Neural cell (in vitro differentiated cells): ENCODE measurements around the gene STAB1. TPM values are rescaled to one million over a fixed set of nuclear protein-coding genes. Genes with fewer than 3 reads are reported as not detected.

Experiments used
- H2AFZ ChIP-seq: fragments of 200-600, 300-800 bp; sonication (generic), shearing (Covaris generic); 2 replicates; pipeline ENCODE4 v1.6.0; 2014; ENCODE audit warnings: low read depth, mild to moderate bottlenecking, antibody characterized with exemption, low read length, moderate library complexity
- H3F3A ChIP-seq: fragments of 200-600 bp; shearing (Covaris generic); 2 replicates; pipeline ENCODE4 v1.6.1; 2016; ENCODE audit warnings: mild to moderate bottlenecking, moderate library complexity, mixed read lengths, antibody characterized with exemption, low read length; ENCODE audit not compliant: insufficient read depth, poor library complexity, severe bottlenecking
- H3K27ac ChIP-seq: fragments of 200-600, 300-800 bp; sonication (generic), shearing (Covaris generic); 2 replicates; pipeline ENCODE4 v1.5.1; 2014; ENCODE audit warnings: mild to moderate bottlenecking, low read length, moderate library complexity
- H3K27me3 ChIP-seq: fragments of 300-800, 200-600 bp; sonication (generic), shearing (Covaris generic); 2 replicates; pipeline ENCODE4 v1.6.0; 2014; ENCODE audit warnings: mild to moderate bottlenecking, low read depth, low read length, moderate library complexity; ENCODE audit not compliant: insufficient read depth
- H3K36me3 ChIP-seq: fragments of 300-800, 200-600 bp; sonication (generic), shearing (Covaris generic); 2 replicates; pipeline ENCODE4 v1.5.1; 2014; ENCODE audit warnings: mild to moderate bottlenecking, antibody characterized with exemption, low read length, moderate library complexity; ENCODE audit not compliant: insufficient read depth
- H3K4me2 ChIP-seq: fragments of 300-800, 200-600 bp; sonication (generic), shearing (Covaris generic); 2 replicates; pipeline ENCODE4 v1.6.0; 2014; ENCODE audit warnings: mild to moderate bottlenecking, low read length
- H3K4me3 ChIP-seq: fragments of 300-800, 200-600 bp; sonication (generic), shearing (Covaris generic); 2 replicates; pipeline ENCODE4 v1.5.1; 2014; ENCODE audit warnings: mild to moderate bottlenecking, low read length, moderate library complexity
- H3K79me2 ChIP-seq: fragments of 200-600 bp; shearing (Covaris generic); replicated peaks from 2 replicates; pipeline ENCODE4 v1.6.0; 2014; ENCODE audit warnings: mild to moderate bottlenecking, low read length, moderate library complexity; ENCODE audit not compliant: insufficient read depth
- H3K9ac ChIP-seq: fragments of 300-800, 200-600 bp; sonication (generic), shearing (Covaris generic); 2 replicates; pipeline ENCODE4 v1.6.1; 2016; ENCODE audit warnings: mild to moderate bottlenecking, low read length, mixed read lengths
- H3K9me2 ChIP-seq: fragments of 200-600 bp; shearing (Covaris generic); 2 replicates; pipeline ENCODE4 v1.6.1; 2016; ENCODE audit warnings: mild to moderate bottlenecking, low read length, mixed read lengths; ENCODE audit not compliant: insufficient read depth
- H3K9me3 ChIP-seq: fragments of 200-600, 300-800 bp; sonication (generic), shearing (Covaris generic); 2 replicates; pipeline ENCODE4 v1.6.1; 2016; ENCODE audit warnings: mild to moderate bottlenecking, mixed run types, low read length, moderate library complexity, mixed read lengths
- H4K20me1 ChIP-seq: fragments of 200-600 bp; shearing (Covaris generic); 2 replicates; pipeline ENCODE4 v1.6.1; 2016; ENCODE audit warnings: mild to moderate bottlenecking, mixed run types; ENCODE audit not compliant: insufficient read depth
- EP300 ChIP-seq: fragments of 450-650 bp; conservative IDR thresholded peaks from 2 replicates; pipeline ENCODE4 v1.6.1; 2014; ENCODE audit warnings: antibody characterized with exemption, mild to moderate bottlenecking, moderate library complexity; ENCODE audit not compliant: poor library complexity, severe bottlenecking
- EZH2 ChIP-seq: fragments of 200-600, 300-800 bp; shearing (Covaris generic), sonication (generic); IDR thresholded peaks from 2 replicates; pipeline ENCODE4 v1.6.1; 2014; ENCODE audit warnings: antibody characterized with exemption, low read length, borderline replicate concordance, mild to moderate bottlenecking; ENCODE audit not compliant: insufficient read depth, poor library complexity, severe bottlenecking
- MXI1 ChIP-seq: fragments of 450-650 bp; conservative IDR thresholded peaks from 2 replicates; pipeline ENCODE4 v1.6.1; 2014; ENCODE audit warnings: antibody characterized with exemption, mild to moderate bottlenecking; ENCODE audit not compliant: poor library complexity, severe bottlenecking
- POLR2AphosphoS5 ChIP-seq: IDR thresholded peaks from 2 replicates; pipeline ENCODE4 v1.6.1; 2012
- RAD21 ChIP-seq: fragments of 450-650 bp; conservative IDR thresholded peaks from 2 replicates; pipeline ENCODE4 v1.6.1; 2014; ENCODE audit warnings: antibody characterized with exemption, mild to moderate bottlenecking, moderate library complexity
- SMC3 ChIP-seq: fragments of 450-650 bp; conservative IDR thresholded peaks from 2 replicates; pipeline ENCODE4 v1.6.1; 2014; ENCODE audit warnings: antibody characterized with exemption, mild to moderate bottlenecking, moderate library complexity; ENCODE audit not compliant: poor library complexity
- TAF1 ChIP-seq: IDR thresholded peaks from 2 replicates; pipeline ENCODE4 v1.6.1; 2012; ENCODE audit warnings: low read depth
- polyA plus RNA-seq: library from polyadenylated mRNA; depleted of rRNA; stranded (reverse); fragments of >200 nt; gene quantifications from 2 replicates; pipeline ENCODE4 v1.2.3, GENCODE V29; 2014
- TF ChIP-seq, protein P1 (sequence below): IDR thresholded peaks from 2 replicates; pipeline ENCODE4 v1.6.1; 2012; ENCODE audit warnings: borderline replicate concordance
- TF ChIP-seq, protein P2 (sequence below): fragments of 450-650 bp; IDR thresholded peaks from 2 replicates; pipeline ENCODE4 v1.5.1; 2014; ENCODE audit warnings: antibody characterized with exemption, mild to moderate bottlenecking, moderate library complexity; ENCODE audit not compliant: poor library complexity, severe bottlenecking

Gene STAB1
- polyA plus RNA-seq, 1 donor from 2014 or later = 0.28 TPM

DNA sequence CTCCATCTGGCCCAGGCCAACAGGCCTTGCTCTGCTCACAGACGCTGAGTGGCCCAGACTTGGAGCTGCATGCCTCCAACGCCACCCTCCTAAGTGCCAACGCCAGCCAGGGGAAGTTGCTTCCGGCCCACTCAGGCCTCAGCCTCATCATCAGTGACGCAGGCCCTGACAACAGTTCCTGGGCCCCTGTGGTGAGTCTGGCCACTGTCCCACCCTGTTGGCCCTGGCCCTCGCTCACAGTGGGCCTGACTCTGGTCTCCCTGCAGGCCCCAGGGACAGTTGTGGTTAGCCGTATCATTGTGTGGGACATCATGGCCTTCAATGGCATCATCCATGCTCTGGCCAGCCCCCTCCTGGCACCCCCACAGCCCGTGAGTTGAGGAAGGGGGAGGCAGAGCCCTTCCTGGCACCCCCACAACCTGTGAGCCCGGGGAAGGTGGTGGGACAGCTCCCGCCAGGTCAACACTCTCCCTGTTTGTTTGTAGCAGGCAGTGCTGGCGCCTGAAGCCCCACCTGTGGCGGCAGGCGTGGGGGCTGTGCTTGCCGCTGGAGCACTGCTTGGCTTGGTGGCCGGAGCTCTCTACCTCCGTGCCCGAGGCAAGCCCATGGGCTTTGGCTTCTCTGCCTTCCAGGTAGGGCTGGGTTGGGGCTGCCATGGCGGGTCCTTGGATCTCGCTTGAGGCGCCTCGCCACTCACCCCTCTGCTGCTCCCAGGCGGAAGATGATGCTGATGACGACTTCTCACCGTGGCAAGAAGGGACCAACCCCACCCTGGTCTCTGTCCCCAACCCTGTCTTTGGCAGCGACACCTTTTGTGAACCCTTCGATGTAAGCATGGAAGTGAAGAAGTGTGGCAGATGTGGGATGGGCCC lies 28.5 kb downstream of the STAB1 start:
- no peaks in the 10 kb centered on the region for H4K20me1 ChIP-seq
- no peaks in the 10 kb centered on the region for H3K36me3 ChIP-seq
- no peaks in the 10 kb centered on the region for H3K27me3 ChIP-seq
- H3K4me2 ChIP-seq = no peak overlapping the region
- H3K9ac ChIP-seq = no peak overlapping the region
- H3K9me3 ChIP-seq = no peaks in the 10 kb centered on the region
- no peak overlapping the region for H3K27ac ChIP-seq
- no peaks in the 10 kb centered on the region for H3F3A ChIP-seq
- H3K4me3 ChIP-seq = no peak overlapping the region
- no peaks in the 10 kb centered on the region for H3K9me2 ChIP-seq
- no peak overlapping the region for H2AFZ ChIP-seq
- no peaks in the 10 kb centered on the region for H3K79me2 ChIP-seq
- TF ChIP-seq RAD21 (no peak), POLR2AphosphoS5 (no peak), EZH2 (no peak), TAF1 (no peak), SMC3 (no peak), MXI1 (no peak), EP300 (no peak)
- TF ChIP-seq, protein P1, sequence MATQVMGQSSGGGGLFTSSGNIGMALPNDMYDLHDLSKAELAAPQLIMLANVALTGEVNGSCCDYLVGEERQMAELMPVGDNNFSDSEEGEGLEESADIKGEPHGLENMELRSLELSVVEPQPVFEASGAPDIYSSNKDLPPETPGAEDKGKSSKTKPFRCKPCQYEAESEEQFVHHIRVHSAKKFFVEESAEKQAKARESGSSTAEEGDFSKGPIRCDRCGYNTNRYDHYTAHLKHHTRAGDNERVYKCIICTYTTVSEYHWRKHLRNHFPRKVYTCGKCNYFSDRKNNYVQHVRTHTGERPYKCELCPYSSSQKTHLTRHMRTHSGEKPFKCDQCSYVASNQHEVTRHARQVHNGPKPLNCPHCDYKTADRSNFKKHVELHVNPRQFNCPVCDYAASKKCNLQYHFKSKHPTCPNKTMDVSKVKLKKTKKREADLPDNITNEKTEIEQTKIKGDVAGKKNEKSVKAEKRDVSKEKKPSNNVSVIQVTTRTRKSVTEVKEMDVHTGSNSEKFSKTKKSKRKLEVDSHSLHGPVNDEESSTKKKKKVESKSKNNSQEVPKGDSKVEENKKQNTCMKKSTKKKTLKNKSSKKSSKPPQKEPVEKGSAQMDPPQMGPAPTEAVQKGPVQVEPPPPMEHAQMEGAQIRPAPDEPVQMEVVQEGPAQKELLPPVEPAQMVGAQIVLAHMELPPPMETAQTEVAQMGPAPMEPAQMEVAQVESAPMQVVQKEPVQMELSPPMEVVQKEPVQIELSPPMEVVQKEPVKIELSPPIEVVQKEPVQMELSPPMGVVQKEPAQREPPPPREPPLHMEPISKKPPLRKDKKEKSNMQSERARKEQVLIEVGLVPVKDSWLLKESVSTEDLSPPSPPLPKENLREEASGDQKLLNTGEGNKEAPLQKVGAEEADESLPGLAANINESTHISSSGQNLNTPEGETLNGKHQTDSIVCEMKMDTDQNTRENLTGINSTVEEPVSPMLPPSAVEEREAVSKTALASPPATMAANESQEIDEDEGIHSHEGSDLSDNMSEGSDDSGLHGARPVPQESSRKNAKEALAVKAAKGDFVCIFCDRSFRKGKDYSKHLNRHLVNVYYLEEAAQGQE = no peak
- TF ChIP-seq, protein P2, sequence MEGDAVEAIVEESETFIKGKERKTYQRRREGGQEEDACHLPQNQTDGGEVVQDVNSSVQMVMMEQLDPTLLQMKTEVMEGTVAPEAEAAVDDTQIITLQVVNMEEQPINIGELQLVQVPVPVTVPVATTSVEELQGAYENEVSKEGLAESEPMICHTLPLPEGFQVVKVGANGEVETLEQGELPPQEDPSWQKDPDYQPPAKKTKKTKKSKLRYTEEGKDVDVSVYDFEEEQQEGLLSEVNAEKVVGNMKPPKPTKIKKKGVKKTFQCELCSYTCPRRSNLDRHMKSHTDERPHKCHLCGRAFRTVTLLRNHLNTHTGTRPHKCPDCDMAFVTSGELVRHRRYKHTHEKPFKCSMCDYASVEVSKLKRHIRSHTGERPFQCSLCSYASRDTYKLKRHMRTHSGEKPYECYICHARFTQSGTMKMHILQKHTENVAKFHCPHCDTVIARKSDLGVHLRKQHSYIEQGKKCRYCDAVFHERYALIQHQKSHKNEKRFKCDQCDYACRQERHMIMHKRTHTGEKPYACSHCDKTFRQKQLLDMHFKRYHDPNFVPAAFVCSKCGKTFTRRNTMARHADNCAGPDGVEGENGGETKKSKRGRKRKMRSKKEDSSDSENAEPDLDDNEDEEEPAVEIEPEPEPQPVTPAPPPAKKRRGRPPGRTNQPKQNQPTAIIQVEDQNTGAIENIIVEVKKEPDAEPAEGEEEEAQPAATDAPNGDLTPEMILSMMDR = no peak

DNA sequence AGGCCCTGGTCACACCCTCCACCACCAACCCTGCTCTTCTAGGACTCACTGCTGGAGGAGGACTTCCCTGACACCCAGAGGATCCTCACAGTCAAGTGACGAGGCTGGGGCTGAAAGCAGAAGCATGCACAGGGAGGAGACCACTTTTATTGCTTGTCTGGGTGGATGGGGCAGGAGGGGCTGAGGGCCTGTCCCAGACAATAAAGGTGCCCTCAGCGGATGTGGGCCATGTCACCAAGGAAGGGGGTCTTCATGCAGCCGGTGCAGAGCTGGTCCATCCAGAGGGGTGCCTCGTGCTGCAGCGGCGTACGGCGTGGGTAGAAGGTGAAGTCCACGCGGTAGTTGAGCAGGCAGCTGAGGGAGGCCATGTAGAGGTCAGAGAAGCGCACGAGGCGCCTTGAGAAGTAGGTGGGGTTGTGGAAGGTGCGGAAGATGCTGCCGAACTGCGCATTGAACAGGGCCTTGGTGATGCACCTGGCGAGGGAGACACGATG lies 29.2 kb downstream of the STAB1 start:
- Histone ChIP-seq H4K20me1 (no peaks in the 10 kb centered on the region), H3K36me3 (no peaks in the 10 kb centered on the region), H2AFZ (no peak overlapping the region), H3K79me2 (no peaks in the 10 kb centered on the region), H3K9ac (no peak overlapping the region), H3K9me3 (no peaks in the 10 kb centered on the region), H3K27ac (no peak overlapping the region), H3K4me3 (no peak overlapping the region), H3K27me3 (no peaks in the 10 kb centered on the region), H3K9me2 (no peaks in the 10 kb centered on the region), H3K4me2 (no peak overlapping the region), H3F3A (no peaks in the 10 kb centered on the region)
- TF ChIP-seq MXI1 (no peak), EP300 (no peak), SMC3 (no peak), EZH2 (no peak), POLR2AphosphoS5 (no peak), RAD21 (no peak), TAF1 (no peak)
- TF ChIP-seq, protein P2 = no peak
- TF ChIP-seq, protein P1 = no peak
